Panc1 (cell line): ENCODE measurements around the gene WNT9A. TPM values are rescaled to one million over a fixed set of nuclear protein-coding genes. Genes with fewer than 3 reads are reported as not detected.

ENCODE experiments used
- ATAC-seq: fragments of 200-7000 bp; cut with Tn5 transposase; 2 replicates; pipeline ENCODE4 v1.9.1; 2020; ENCODE audit warnings: mild to moderate bottlenecking, moderate library complexity
- BruUV-seq: library from RNA; stranded (reverse); fragments of 400-500 nt; replicated peaks from 2 replicates; lab custom pipeline; 2021; lab: Mats Ljungman, UMichigan
- CTCF ChIA-PET: fragments of 300-600 bp; sonication (Branson Sonifier 250); formaldehyde crosslinking; loops from one replicate; lab custom pipeline; 2022; ENCODE audit warnings: antibody characterized with exemption; lab: Charles Lee
- POLR2A ChIA-PET: fragments of 300-600 bp; sonication (Branson Sonifier 250); formaldehyde crosslinking; loops from one replicate; lab custom pipeline; 2022; ENCODE audit warnings: antibody characterized with exemption; lab: Charles Lee
- DNase-seq: peaks from one replicate; pipeline ENCODE4 v3.0.0-alpha.2; 2010; ENCODE audit warnings: low read depth, low spot score
- H3K27ac ChIP-seq: 2 replicates; pipeline ENCODE4 v1.5.1; 2011; ENCODE audit warnings: mild to moderate bottlenecking, low read length, inconsistent platforms
- H3K27me3 ChIP-seq: fragments of 200-500 bp; sonication (Bioruptor generic); 2 replicates; pipeline ENCODE4 v1.6.0; 2014; ENCODE audit warnings: low read length, inconsistent platforms; ENCODE audit not compliant: control insufficient read depth, insufficient read depth
- H3K36me3 ChIP-seq: fragments of 200-500 bp; sonication (Bioruptor generic); 2 replicates; pipeline ENCODE4 v1.5.1; 2014; ENCODE audit warnings: inconsistent platforms, mild to moderate bottlenecking, low read length, moderate library complexity; ENCODE audit not compliant: control insufficient read depth, insufficient read depth
- H3K4me1 ChIP-seq: 2 replicates; pipeline ENCODE4 v1.5.1; 2011; ENCODE audit warnings: inconsistent platforms, mild to moderate bottlenecking, low read length, moderate library complexity; ENCODE audit not compliant: control insufficient read depth, insufficient read depth
- H3K4me3 ChIP-seq, 2 experiments: 2 replicates each; pipeline ENCODE4 v1.5.1; 2011 to 2012; ENCODE audit warnings: low read depth in 2 of 2, low read length in 2 of 2, mild to moderate bottlenecking in 2 of 2, inconsistent platforms in 1 of 2, moderate library complexity in 1 of 2
- H3K9me3 ChIP-seq: fragments of 200-500 bp; sonication (Bioruptor generic); 2 replicates; pipeline ENCODE4 v1.5.1; 2014; ENCODE audit warnings: low read depth, mild to moderate bottlenecking, inconsistent platforms, low read length, moderate library complexity; ENCODE audit not compliant: control insufficient read depth, insufficient read depth
- POLR2AphosphoS5 ChIP-seq: IDR thresholded peaks from 2 replicates; pipeline ENCODE4 v1.6.1; 2012; ENCODE audit warnings: mild to moderate bottlenecking, low read depth, low read length, moderate library complexity
- SIN3A ChIP-seq: IDR thresholded peaks from 2 replicates; pipeline ENCODE4 v1.6.1; 2012; ENCODE audit warnings: low read depth, mild to moderate bottlenecking, low read length, moderate library complexity, borderline replicate concordance; ENCODE audit not compliant: insufficient read depth
- TCF7L2 ChIP-seq: IDR thresholded peaks from 2 replicates; pipeline ENCODE4 v1.6.1; 2011; ENCODE audit warnings: mild to moderate bottlenecking, low read depth, low read length, inconsistent platforms
- in situ Hi-C: cut with HindIII; loops from 2 replicates; pipeline ENCODE4 v1.10.0; 2016; ENCODE audit warnings: low sequenced_read_pairs, low pct_unique_long_range_greater_than_20kb
- intact Hi-C: fragments of 100-400 bp; cut with micrococcal nuclease; formaldehyde crosslinking; loops from one replicate; pipeline ENCODE4 v1.10.0; 2022; ENCODE audit not compliant: unreplicated experiment
- total RNA-seq: library from RNA; stranded (reverse); gene quantifications from one replicate; pipeline ENCODE4 v1.2.1, GENCODE V29; 2021; ENCODE audit not compliant: unreplicated experiment
- TF ChIP-seq, protein P1 (sequence below): fragments of 450-650 bp; IDR thresholded peaks from 2 replicates; pipeline ENCODE4 v1.5.1; 2017; ENCODE audit warnings: mild to moderate bottlenecking
- TF ChIP-seq, protein P2 (sequence below), 2 experiments: IDR thresholded peaks; 2 replicates each; pipeline ENCODE4 v1.6.1; 2011 to 2012; ENCODE audit warnings: low read depth in 2 of 2, control low read depth in 1 of 2, low read length in 1 of 2, mild to moderate bottlenecking in 1 of 2, moderate library complexity in 1 of 2; ENCODE audit not compliant: insufficient read depth in 1 of 2

WNT9A gene
- total RNA-seq, 1 experiment from 2014 or later = 26.5 TPM

DNA sequence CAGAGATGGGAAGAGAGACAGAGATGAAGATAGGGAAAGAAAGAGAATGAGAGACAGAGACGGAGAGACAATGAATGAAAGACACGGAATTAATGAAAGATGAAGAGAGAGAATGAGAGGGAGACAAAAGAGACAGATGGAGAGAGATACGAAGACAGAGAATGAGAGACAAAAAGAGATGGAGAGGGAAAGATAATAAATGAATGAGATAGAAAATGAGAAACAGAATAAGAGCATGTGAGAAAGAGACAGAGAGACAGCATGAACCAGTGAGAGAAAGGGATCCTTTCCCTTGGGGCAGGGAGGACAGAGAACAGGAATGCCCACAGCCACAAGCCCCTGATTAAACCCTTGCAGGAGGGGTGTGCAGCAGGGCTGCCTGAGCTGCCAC, 5.3 kb upstream of the WNT9A start:
- CTCF ChIA-PET = interaction anchor here (0.6 to 1.6 kb wide), 5 partner anchors 43 to 471 kb away, joined by 3 to 8 read pairs (median 5); no protein-coding TSS in a partner anchor

GRCh38 chr1:227952374-227953021, 4.8 kb upstream of the WNT9A start:
- Histone ChIP-seq H3K27ac (peak overlapping the region; percentile 26; the same call in 1 of the 2 replicates), H3K4me3 (no peak overlapping the region), H3K4me1 (peaks cover 9% of the 10 kb centered on the region), H3K36me3 (no peaks in the 10 kb centered on the region), H3K9me3 (no peaks in the 10 kb centered on the region), H3K27me3 (peaks cover 6% of the 10 kb centered on the region; the same call in 1 of the 2 replicates)
- CTCF ChIA-PET = interaction anchor here (1.6 kb wide), 1 partner anchor 157 kb away, joined by 8 read pairs; no protein-coding TSS in a partner anchor
- ATAC-seq = no peak
- in situ Hi-C loops (no loop called here), intact Hi-C loops (no loop called here)
- BruUV-seq = no TSS peak
- no peak for DNase-seq
- POLR2A ChIA-PET = interaction anchor here (0.6 to 1.0 kb wide), 3 partner anchors 33 to 884 kb away, joined by 3 to 4 read pairs (median 4); no protein-coding TSS in a partner anchor
- TF ChIP-seq POLR2AphosphoS5 (no peak), SIN3A (no peak), TCF7L2 (no peak)
- TF ChIP-seq, protein P1, sequence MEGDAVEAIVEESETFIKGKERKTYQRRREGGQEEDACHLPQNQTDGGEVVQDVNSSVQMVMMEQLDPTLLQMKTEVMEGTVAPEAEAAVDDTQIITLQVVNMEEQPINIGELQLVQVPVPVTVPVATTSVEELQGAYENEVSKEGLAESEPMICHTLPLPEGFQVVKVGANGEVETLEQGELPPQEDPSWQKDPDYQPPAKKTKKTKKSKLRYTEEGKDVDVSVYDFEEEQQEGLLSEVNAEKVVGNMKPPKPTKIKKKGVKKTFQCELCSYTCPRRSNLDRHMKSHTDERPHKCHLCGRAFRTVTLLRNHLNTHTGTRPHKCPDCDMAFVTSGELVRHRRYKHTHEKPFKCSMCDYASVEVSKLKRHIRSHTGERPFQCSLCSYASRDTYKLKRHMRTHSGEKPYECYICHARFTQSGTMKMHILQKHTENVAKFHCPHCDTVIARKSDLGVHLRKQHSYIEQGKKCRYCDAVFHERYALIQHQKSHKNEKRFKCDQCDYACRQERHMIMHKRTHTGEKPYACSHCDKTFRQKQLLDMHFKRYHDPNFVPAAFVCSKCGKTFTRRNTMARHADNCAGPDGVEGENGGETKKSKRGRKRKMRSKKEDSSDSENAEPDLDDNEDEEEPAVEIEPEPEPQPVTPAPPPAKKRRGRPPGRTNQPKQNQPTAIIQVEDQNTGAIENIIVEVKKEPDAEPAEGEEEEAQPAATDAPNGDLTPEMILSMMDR = no peak

More for the DNA sequence above, 5.3 kb upstream of the WNT9A start:
- Histone ChIP-seq H3K27ac (peak overlapping the region; percentile 26; the same call in 1 of the 2 replicates), H3K4me3 (no peak overlapping the region), H3K9me3 (no peaks in the 10 kb centered on the region), H3K4me1 (peaks cover 9% of the 10 kb centered on the region), H3K27me3 (peaks cover 6% of the 10 kb centered on the region; the same call in 1 of the 2 replicates), H3K36me3 (no peaks in the 10 kb centered on the region)
- no peak for TF ChIP-seq TCF7L2
- TF ChIP-seq, protein P1 = no peak
- in situ Hi-C loops = no loop called here
- ATAC-seq (peak; percentile 36), DNase-seq (no peak)
- intact Hi-C loops = no loop called here
- POLR2A ChIA-PET = interaction anchor here (0.6 to 1.0 kb wide), 2 partner anchors 13 to 39 kb away, joined by 3 to 4 read pairs; no protein-coding TSS in a partner anchor
- no TSS peak for BruUV-seq

DNA sequence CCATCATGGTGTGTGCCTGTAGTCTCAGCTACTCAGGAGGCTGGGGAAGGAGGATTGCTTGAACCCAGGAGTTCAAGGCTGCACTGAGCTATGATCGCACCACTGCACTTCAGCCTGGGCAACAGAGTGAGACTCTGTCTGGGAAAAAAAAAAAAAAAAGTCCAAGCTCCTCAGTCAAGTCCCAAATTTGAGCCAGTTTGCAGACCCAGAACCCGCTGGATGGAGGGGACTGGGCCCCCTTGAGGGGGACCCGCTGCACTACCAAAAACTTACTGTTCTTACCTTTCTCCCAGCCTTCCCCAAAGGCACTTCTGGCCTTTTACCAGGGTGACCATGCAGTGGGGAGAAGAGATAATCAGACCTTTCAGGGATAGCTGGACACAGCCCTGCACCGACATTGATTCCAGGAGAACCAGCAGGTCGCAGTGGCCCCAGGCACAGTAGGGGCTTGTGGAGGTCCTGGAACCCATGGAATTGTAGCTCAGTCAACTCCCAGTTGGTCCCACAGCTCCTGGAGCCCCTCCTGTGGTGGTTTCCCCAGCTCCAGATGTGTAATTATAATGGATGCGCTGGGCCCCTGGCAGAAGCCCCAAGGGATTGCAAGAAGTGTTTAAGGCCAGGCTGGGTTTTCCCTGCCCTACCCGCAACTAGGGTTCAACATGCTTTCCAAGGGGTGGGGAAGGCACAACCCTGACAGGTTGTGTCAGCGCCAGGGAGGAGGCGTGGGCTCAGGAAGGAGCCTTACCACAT, 4.1 kb upstream of the WNT9A start:
- intact Hi-C loops = no loop called here
- ATAC-seq (no peak), DNase-seq (no peak)
- TF ChIP-seq SIN3A (no peak), POLR2AphosphoS5 (0 out of 2 replicates have a peak, but pooled peaks have one; percentile 7), TCF7L2 (no peak)
- TF ChIP-seq, protein P1 = no peak
- TF ChIP-seq, protein P2, sequence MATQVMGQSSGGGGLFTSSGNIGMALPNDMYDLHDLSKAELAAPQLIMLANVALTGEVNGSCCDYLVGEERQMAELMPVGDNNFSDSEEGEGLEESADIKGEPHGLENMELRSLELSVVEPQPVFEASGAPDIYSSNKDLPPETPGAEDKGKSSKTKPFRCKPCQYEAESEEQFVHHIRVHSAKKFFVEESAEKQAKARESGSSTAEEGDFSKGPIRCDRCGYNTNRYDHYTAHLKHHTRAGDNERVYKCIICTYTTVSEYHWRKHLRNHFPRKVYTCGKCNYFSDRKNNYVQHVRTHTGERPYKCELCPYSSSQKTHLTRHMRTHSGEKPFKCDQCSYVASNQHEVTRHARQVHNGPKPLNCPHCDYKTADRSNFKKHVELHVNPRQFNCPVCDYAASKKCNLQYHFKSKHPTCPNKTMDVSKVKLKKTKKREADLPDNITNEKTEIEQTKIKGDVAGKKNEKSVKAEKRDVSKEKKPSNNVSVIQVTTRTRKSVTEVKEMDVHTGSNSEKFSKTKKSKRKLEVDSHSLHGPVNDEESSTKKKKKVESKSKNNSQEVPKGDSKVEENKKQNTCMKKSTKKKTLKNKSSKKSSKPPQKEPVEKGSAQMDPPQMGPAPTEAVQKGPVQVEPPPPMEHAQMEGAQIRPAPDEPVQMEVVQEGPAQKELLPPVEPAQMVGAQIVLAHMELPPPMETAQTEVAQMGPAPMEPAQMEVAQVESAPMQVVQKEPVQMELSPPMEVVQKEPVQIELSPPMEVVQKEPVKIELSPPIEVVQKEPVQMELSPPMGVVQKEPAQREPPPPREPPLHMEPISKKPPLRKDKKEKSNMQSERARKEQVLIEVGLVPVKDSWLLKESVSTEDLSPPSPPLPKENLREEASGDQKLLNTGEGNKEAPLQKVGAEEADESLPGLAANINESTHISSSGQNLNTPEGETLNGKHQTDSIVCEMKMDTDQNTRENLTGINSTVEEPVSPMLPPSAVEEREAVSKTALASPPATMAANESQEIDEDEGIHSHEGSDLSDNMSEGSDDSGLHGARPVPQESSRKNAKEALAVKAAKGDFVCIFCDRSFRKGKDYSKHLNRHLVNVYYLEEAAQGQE (IDR thresholded peaks at IDR 0.05; ENCODE audit: insufficient read depth in 1 of 2, low read depth in 2 of 2, low read length in 1 of 2) = no peak
- Histone ChIP-seq H3K4me1 (peaks cover 9% of the 10 kb centered on the region), H3K27me3 (peaks cover 6% of the 10 kb centered on the region; the same call in 1 of the 2 replicates), H3K4me3 (no peak overlapping the region), H3K36me3 (no peaks in the 10 kb centered on the region), H3K27ac (no peak overlapping the region), H3K9me3 (no peaks in the 10 kb centered on the region)
- ChIA-PET CTCF (interaction anchor here (1.6 kb wide), 1 partner anchor 157 kb away, joined by 8 read pairs; no protein-coding TSS in a partner anchor), POLR2A (interaction anchor here (0.6 to 1.0 kb wide), 4 partner anchors 33 to 883 kb away, joined by 3 to 4 read pairs (median 4); no protein-coding TSS in a partner anchor)
- in situ Hi-C loops = no loop called here
- no TSS peak for BruUV-seq
